IMR-90 (cell line): ENCODE results near the gene ANXA4. TPM values are rescaled to one million over a fixed set of nuclear protein-coding genes. Genes with fewer than 3 reads are reported as not detected.

ENCODE experiments used
- ATAC-seq: fragments of 200-7000 bp; cut with Tn5 transposase; 2 replicates; pipeline ENCODE4 v1.9.1; 2020; ENCODE audit warnings: low read depth, mild to moderate bottlenecking, moderate library complexity
- BruUV-seq: library from RNA; stranded (reverse); fragments of 400-500 nt; replicated peaks from 2 replicates; lab custom pipeline; 2021; lab: Mats Ljungman, UMichigan
- CTCF ChIA-PET: fragments of 300-600 bp; formaldehyde crosslinking; extraction: SDS; loops from one replicate; lab custom pipeline; 2021; ENCODE audit warnings: antibody characterized with exemption; lab: Yijun Ruan, JAX
- POLR2A ChIA-PET: fragments of 300-600 bp; sonication (Branson Sonifier 250); formaldehyde crosslinking; loops from one replicate; lab custom pipeline; 2022; ENCODE audit warnings: antibody characterized with exemption; ENCODE audit not compliant: unreplicated experiment; lab: Charles Lee
- DNase-seq: peaks from one replicate; pipeline ENCODE4 v3.0.0; 2013
- H2AFZ ChIP-seq: replicated peaks from 2 replicates; pipeline ENCODE3; 2013; ENCODE audit warnings: low read length, mild to moderate bottlenecking; ENCODE audit not compliant: poor library complexity
- H2AK5ac ChIP-seq: 2 replicates; pipeline ENCODE4 v1.6.1; 2013; ENCODE audit warnings: low read depth, low read length, inconsistent platforms
- H2AK9ac ChIP-seq: replicated peaks from 2 replicates; pipeline ENCODE3; 2013; ENCODE audit warnings: mild to moderate bottlenecking, low read depth, low read length, moderate library complexity; ENCODE audit not compliant: poor library complexity
- H2BK120ac ChIP-seq: 2 replicates; pipeline ENCODE4 v1.6.1; 2013; ENCODE audit warnings: low read depth, low read length, inconsistent platforms
- H2BK15ac ChIP-seq: 3 replicates; pipeline ENCODE4 v1.6.1; 2013; ENCODE audit warnings: low read depth, low read length, inconsistent platforms
- H2BK20ac ChIP-seq: 2 replicates; pipeline ENCODE4 v1.6.1; 2013; ENCODE audit warnings: low read depth, mild to moderate bottlenecking, inconsistent platforms, low read length, moderate library complexity
- H2BK5ac ChIP-seq: 2 replicates; pipeline ENCODE4 v1.6.1; 2013; ENCODE audit warnings: mild to moderate bottlenecking, low read depth, low read length, inconsistent platforms; ENCODE audit not compliant: poor library complexity, severe bottlenecking
- H3K14ac ChIP-seq: replicated peaks from 2 replicates; pipeline ENCODE4 v1.6.1; 2013; ENCODE audit warnings: low read depth, low read length, inconsistent platforms
- H3K18ac ChIP-seq: 2 replicates; pipeline ENCODE4 v1.6.1; 2013; ENCODE audit warnings: low read depth, low read length, control low read depth
- H3K23ac ChIP-seq: 2 replicates; pipeline ENCODE4 v1.6.1; 2013; ENCODE audit warnings: low read depth, low read length, inconsistent platforms
- H3K27ac ChIP-seq: 2 replicates; pipeline ENCODE4 v1.5.1; 2013; ENCODE audit warnings: mild to moderate bottlenecking, control low read depth, low read length; ENCODE audit not compliant: insufficient read depth
- H3K27me3 ChIP-seq: 2 replicates; pipeline ENCODE4 v1.6.1; 2013; ENCODE audit warnings: low read length; ENCODE audit not compliant: control insufficient read depth, insufficient read depth
- H3K36me3 ChIP-seq: 2 replicates; pipeline ENCODE4 v1.6.1; 2013; ENCODE audit warnings: low read length, mixed read lengths; ENCODE audit not compliant: control insufficient read depth, insufficient read depth
- H3K4ac ChIP-seq: 2 replicates; pipeline ENCODE4 v1.6.1; 2013; ENCODE audit warnings: low read depth, low read length, inconsistent platforms
- H3K4me1 ChIP-seq: 2 replicates; pipeline ENCODE4 v1.6.1; 2013; ENCODE audit warnings: low read length, mixed read lengths; ENCODE audit not compliant: control insufficient read depth, insufficient read depth
- H3K4me2 ChIP-seq: 2 replicates; pipeline ENCODE4 v1.6.1; 2013; ENCODE audit warnings: low read depth, mild to moderate bottlenecking, control low read depth, low read length, moderate library complexity
- H3K4me3 ChIP-seq: 2 replicates; pipeline ENCODE4 v1.5.1; 2013; ENCODE audit warnings: low read depth, mild to moderate bottlenecking, control low read depth, low read length, moderate library complexity; ENCODE audit not compliant: insufficient read depth
- H3K56ac ChIP-seq: 2 replicates; pipeline ENCODE4 v1.6.1; 2013; ENCODE audit warnings: low read length, inconsistent platforms; ENCODE audit not compliant: insufficient read depth; ENCODE audit errors: extremely low read depth
- H3K79me1 ChIP-seq, 2 experiments: 2 replicates each; pipeline ENCODE4 v1.6.1; 2013; ENCODE audit warnings: low read length in 2 of 2, inconsistent platforms in 1 of 2, low read depth in 1 of 2
- H3K9ac ChIP-seq: 2 replicates; pipeline ENCODE4 v1.6.1; 2013; ENCODE audit warnings: low read depth, low read length, control low read depth
- H3K9me1 ChIP-seq: 2 replicates; pipeline ENCODE4 v1.6.1; 2013; ENCODE audit warnings: low read length, inconsistent platforms; ENCODE audit not compliant: insufficient read depth
- H3K9me3 ChIP-seq: 2 replicates; pipeline ENCODE4 v1.6.1; 2013; ENCODE audit warnings: low read length; ENCODE audit not compliant: control insufficient read depth, insufficient read depth
- H4K20me1 ChIP-seq: 2 replicates; pipeline ENCODE4 v1.6.1; 2013; ENCODE audit warnings: low read length, inconsistent platforms; ENCODE audit not compliant: insufficient read depth
- H4K5ac ChIP-seq: 2 replicates; pipeline ENCODE4 v1.6.1; 2013; ENCODE audit warnings: mild to moderate bottlenecking, low read depth, low read length, control low read depth
- H4K8ac ChIP-seq, 2 experiments: 2 replicates each; pipeline ENCODE4 v1.6.1; 2013; ENCODE audit warnings: low read depth in 2 of 2, low read length in 2 of 2, control low read depth in 1 of 2, inconsistent platforms in 1 of 2
- H4K91ac ChIP-seq: 2 replicates; pipeline ENCODE4 v1.6.1; 2013; ENCODE audit warnings: low read depth, low read length, inconsistent platforms; ENCODE audit not compliant: insufficient read depth
- BHLHE40 ChIP-seq: fragments of 150-350 bp; IDR thresholded peaks from 2 replicates; pipeline ENCODE4 v1.6.1; 2016; ENCODE audit warnings: mild to moderate bottlenecking, low read depth, low read length
- CEBPB ChIP-seq: IDR thresholded peaks from 2 replicates; pipeline ENCODE4 v1.6.1; 2012; ENCODE audit warnings: low read depth, low read length, improper control_type of control experiment
- CHD1 ChIP-seq: IDR thresholded peaks from 2 replicates; pipeline ENCODE4 v1.6.1; 2012; ENCODE audit warnings: low read depth, low read length, improper control_type of control experiment
- FOS ChIP-seq: fragments of 150-350 bp; IDR thresholded peaks from 2 replicates; pipeline ENCODE4 v1.6.1; 2016; ENCODE audit warnings: low read depth, low read length
- MAFK ChIP-seq: IDR thresholded peaks from 2 replicates; pipeline ENCODE4 v1.6.1; 2012; ENCODE audit warnings: low read depth, low read length, improper control_type of control experiment
- MAZ ChIP-seq: IDR thresholded peaks from 2 replicates; pipeline ENCODE4 v1.6.1; 2012; ENCODE audit warnings: low read depth, mild to moderate bottlenecking, low read length, improper control_type of control experiment, moderate library complexity, borderline replicate concordance
- MXI1 ChIP-seq: IDR thresholded peaks from 2 replicates; pipeline ENCODE4 v1.6.1; 2012; ENCODE audit warnings: low read depth, mild to moderate bottlenecking, low read length, moderate library complexity, borderline replicate concordance
- NFE2L2 ChIP-seq: fragments of 150-350 bp; IDR thresholded peaks from 2 replicates; pipeline ENCODE4 v1.6.1; 2016; ENCODE audit warnings: low read depth, mild to moderate bottlenecking, low read length
- POLR2A ChIP-seq: IDR thresholded peaks from 2 replicates; pipeline ENCODE4 v1.6.1; 2012; ENCODE audit warnings: mild to moderate bottlenecking, low read depth, low read length
- RAD21 ChIP-seq: IDR thresholded peaks from 2 replicates; pipeline ENCODE4 v1.6.1; 2012; ENCODE audit warnings: low read length, improper control_type of control experiment
- RCOR1 ChIP-seq: IDR thresholded peaks from 2 replicates; pipeline ENCODE4 v1.6.1; 2012; ENCODE audit warnings: mild to moderate bottlenecking, low read length, improper control_type of control experiment; ENCODE audit not compliant: insufficient replicate concordance
- RFX5 ChIP-seq: IDR thresholded peaks from 2 replicates; pipeline ENCODE4 v1.8.0; 2012; ENCODE audit warnings: low read depth, mild to moderate bottlenecking, low read length, moderate library complexity
- SMC3 ChIP-seq: fragments of 150-350 bp; IDR thresholded peaks from 2 replicates; pipeline ENCODE4 v1.6.1; 2016; ENCODE audit warnings: low read depth, mild to moderate bottlenecking, antibody characterized with exemption, low read length, moderate library complexity
- WGBS, 2 experiments: methylation state at CpG; one replicate each; pipeline versions ENCODE4 v1.1.5 to v1.1.7; 2013; ENCODE audit warnings: missing lambda C conversion rate in 2 of 2; ENCODE audit not compliant: insufficient read length in 1 of 2; ENCODE audit errors: extremely low coverage in 2 of 2; 5-methylcytosine and 5-hydroxymethylcytosine counted together
- dilution Hi-C: fragments of 300-500 bp; cut with HindIII; formaldehyde crosslinking; loops from one replicate; pipeline ENCODE4 v1.14.3; 2018; ENCODE audit warnings: low sequenced_read_pairs; ENCODE audit not compliant: unreplicated experiment
- in situ Hi-C: fragments of 300-500 bp; cut with MboI; formaldehyde crosslinking; loops from 3 replicates; pipeline ENCODE4 v1.14.3; 2019; ENCODE audit warnings: low sequenced_read_pairs, inconsistent platforms, mixed read lengths
- intact Hi-C: fragments of 100-400 bp; cut with micrococcal nuclease; formaldehyde crosslinking; loops from 2 replicates; pipeline ENCODE4 v1.10.0; 2022
- polyA plus RNA-seq, 3 experiments: library from polyadenylated mRNA; depleted of rRNA; stranded (reverse); fragments of >200 nt; gene quantifications; 2 replicates each; pipeline ENCODE4 v1.2.3, GENCODE V29; 2012; ENCODE audit warnings: low replicate concordance in 1 of 3
- total RNA-seq: library from RNA; depleted of rRNA; stranded (reverse); fragments of >200 nt; gene quantifications from 2 replicates; pipeline ENCODE4 v1.2.3, GENCODE V29; 2012
- TF ChIP-seq, protein P1 (sequence below): conservative IDR thresholded peaks from 2 replicates; pipeline ENCODE4 v1.5.1; 2012; ENCODE audit warnings: mild to moderate bottlenecking, low read depth, low read length, improper control_type of control experiment
- TF ChIP-seq, protein P2 (sequence below): fragments of 150-350 bp; IDR thresholded peaks from 2 replicates; pipeline ENCODE4 v1.6.1; 2017; ENCODE audit warnings: mild to moderate bottlenecking, antibody characterized with exemption, low read length, low read depth
- TF ChIP-seq, protein P3 (sequence below): fragments of 150-350 bp; IDR thresholded peaks from 2 replicates; pipeline ENCODE4 v1.6.1; 2016; ENCODE audit warnings: low read depth, mild to moderate bottlenecking, low read length, moderate library complexity, borderline replicate concordance

ANXA4 gene
- total and polyA plus RNA-seq, 2 of the 4 experiments (the other 2 are of a cell fraction), result 22.2 to 72.0 TPM

DNA sequence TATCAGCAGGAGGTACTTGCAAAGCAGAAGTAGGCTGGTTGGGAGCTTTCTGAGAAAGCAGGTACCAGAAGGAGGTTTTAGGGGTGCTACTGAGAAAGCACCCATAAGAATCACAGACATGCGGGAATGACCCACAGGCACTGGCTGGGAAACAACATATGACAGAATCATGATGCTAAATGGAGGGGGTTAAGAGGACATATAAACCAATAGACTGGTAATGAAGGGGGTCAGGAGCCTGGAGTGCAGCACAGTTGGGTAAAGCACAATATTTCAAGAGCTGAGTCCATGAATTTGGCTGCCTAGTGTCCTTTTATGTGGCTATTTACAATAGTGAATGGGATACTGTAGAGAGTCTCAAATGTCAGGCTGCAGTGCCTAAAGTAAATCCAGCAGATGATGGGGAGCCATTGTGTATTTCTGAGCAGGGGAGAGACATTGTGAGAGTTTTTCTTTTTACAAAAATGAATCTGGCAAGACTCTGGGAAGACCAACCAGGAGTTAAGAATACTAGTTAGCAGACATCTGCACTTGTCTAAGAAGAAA, 59.9 kb downstream of the ANXA4 start:
- H3K4me2 ChIP-seq, result no peak overlapping the region
- no peak overlapping the region for H3K9ac ChIP-seq
- ATAC-seq, result no peak
- no peak overlapping the region for H2AK9ac ChIP-seq
- H3K4ac ChIP-seq, result no peak overlapping the region
- H3K27ac ChIP-seq, result no peak overlapping the region
- H3K9me3 ChIP-seq, result no peaks in the 10 kb centered on the region
- H2BK120ac ChIP-seq, result no peak overlapping the region
- no peak overlapping the region for H2BK15ac ChIP-seq
- intact Hi-C loops (no loop called here), in situ Hi-C loops (no loop called here), dilution Hi-C loops (no loop called here)
- no peak overlapping the region for H4K8ac ChIP-seq
- no peaks in the 10 kb centered on the region; a peak in 2 of 4 replicates for H3K79me1 ChIP-seq
- H3K18ac ChIP-seq, result no peak overlapping the region
- no peaks in the 10 kb centered on the region for H3K27me3 ChIP-seq
- no peak overlapping the region for H3K14ac ChIP-seq
- ChIA-PET CTCF (no interaction called here), POLR2A (interaction anchor here (0.6 kb wide), 1 partner anchor 1885 kb away, joined by 3 read pairs; no protein-coding TSS in a partner anchor)
- no peak overlapping the region for H4K5ac ChIP-seq
- no peak overlapping the region for H3K56ac ChIP-seq
- H3K4me3 ChIP-seq, result no peak overlapping the region
- H2AK5ac ChIP-seq, result no peak overlapping the region
- no CpG with 5 or more reads among the region's 1 CpG for WGBS, 2 experiments
- no TSS peak for BruUV-seq
- peaks cover 7% of the 10 kb centered on the region; the same call in 1 of the 2 replicates for H3K4me1 ChIP-seq
- no peak overlapping the region for H2BK5ac ChIP-seq
- TF ChIP-seq MXI1 (no peak), CEBPB (no peak), FOS (no peak), POLR2A (no peak), BHLHE40 (no peak), RAD21 (no peak), NFE2L2 (no peak), RFX5 (no peak), RCOR1 (no peak), MAZ (no peak), MAFK (no peak), SMC3 (no peak), CHD1 (no peak)
- TF ChIP-seq, protein P1, sequence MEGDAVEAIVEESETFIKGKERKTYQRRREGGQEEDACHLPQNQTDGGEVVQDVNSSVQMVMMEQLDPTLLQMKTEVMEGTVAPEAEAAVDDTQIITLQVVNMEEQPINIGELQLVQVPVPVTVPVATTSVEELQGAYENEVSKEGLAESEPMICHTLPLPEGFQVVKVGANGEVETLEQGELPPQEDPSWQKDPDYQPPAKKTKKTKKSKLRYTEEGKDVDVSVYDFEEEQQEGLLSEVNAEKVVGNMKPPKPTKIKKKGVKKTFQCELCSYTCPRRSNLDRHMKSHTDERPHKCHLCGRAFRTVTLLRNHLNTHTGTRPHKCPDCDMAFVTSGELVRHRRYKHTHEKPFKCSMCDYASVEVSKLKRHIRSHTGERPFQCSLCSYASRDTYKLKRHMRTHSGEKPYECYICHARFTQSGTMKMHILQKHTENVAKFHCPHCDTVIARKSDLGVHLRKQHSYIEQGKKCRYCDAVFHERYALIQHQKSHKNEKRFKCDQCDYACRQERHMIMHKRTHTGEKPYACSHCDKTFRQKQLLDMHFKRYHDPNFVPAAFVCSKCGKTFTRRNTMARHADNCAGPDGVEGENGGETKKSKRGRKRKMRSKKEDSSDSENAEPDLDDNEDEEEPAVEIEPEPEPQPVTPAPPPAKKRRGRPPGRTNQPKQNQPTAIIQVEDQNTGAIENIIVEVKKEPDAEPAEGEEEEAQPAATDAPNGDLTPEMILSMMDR, result no peak
- TF ChIP-seq, protein P2, sequence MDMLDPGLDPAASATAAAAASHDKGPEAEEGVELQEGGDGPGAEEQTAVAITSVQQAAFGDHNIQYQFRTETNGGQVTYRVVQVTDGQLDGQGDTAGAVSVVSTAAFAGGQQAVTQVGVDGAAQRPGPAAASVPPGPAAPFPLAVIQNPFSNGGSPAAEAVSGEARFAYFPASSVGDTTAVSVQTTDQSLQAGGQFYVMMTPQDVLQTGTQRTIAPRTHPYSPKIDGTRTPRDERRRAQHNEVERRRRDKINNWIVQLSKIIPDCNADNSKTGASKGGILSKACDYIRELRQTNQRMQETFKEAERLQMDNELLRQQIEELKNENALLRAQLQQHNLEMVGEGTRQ, result no peak
- TF ChIP-seq, protein P3, sequence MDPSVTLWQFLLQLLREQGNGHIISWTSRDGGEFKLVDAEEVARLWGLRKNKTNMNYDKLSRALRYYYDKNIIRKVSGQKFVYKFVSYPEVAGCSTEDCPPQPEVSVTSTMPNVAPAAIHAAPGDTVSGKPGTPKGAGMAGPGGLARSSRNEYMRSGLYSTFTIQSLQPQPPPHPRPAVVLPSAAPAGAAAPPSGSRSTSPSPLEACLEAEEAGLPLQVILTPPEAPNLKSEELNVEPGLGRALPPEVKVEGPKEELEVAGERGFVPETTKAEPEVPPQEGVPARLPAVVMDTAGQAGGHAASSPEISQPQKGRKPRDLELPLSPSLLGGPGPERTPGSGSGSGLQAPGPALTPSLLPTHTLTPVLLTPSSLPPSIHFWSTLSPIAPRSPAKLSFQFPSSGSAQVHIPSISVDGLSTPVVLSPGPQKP, result no peak
- no peaks in the 10 kb centered on the region for H3K9me1 ChIP-seq
- H3K36me3 ChIP-seq, result peaks cover 6% of the 10 kb centered on the region
- H3K23ac ChIP-seq, result no peak overlapping the region
- no peak overlapping the region for H4K91ac ChIP-seq
- DNase-seq, result no peak
- peaks cover 2% of the 10 kb centered on the region; the same call in 1 of the 2 replicates for H4K20me1 ChIP-seq
- H2AFZ ChIP-seq, result no peak overlapping the region
- no peak overlapping the region for H2BK20ac ChIP-seq
